ENCODE measurements around the gene UBE3A.
"Not testable (repeated sequence)": the region's sequence is repeated elsewhere in the genome, so short reads cannot be mapped to it uniquely, and the experiment has no call there.

Gene UBE3A

GRCh38 chr15:25454771-25455170 is 15.9 kb upstream of the UBE3A start:
- no peak overlapping the region for H2AFZ ChIP-seq (ENCODE audit: low read length)
- H3K79me2 ChIP-seq (ENCODE audit: insufficient read depth, low read length) = no peaks in the 10 kb centered on the region

GRCh38 chr15:25453246-25453645 is 14.4 kb upstream of the UBE3A start:
- not testable (repeated sequence) for H3K27me3 ChIP-seq (ENCODE audit: insufficient read depth, low read length, poor library complexity, severe bottlenecking); H3F3A ChIP-seq (ENCODE audit: low read depth)

More at GRCh38 chr15:25454771-25455170, 15.9 kb upstream of the UBE3A start:
- TF ChIP-seq EZH2phosphoT487 (IDR thresholded peaks at IDR 0.05; ENCODE audit: borderline replicate concordance) = no peak
- H4K20me1 ChIP-seq (ENCODE audit: insufficient read depth, low read length, poor library complexity, severe bottlenecking) = no peaks in the 10 kb centered on the region
- H3K27me3 ChIP-seq (ENCODE audit: insufficient read depth, low read length, poor library complexity, severe bottlenecking) = no peaks in the 10 kb centered on the region
- no peaks in the 10 kb centered on the region for H3F3A ChIP-seq (ENCODE audit: low read depth)
- H3K36me3 ChIP-seq (ENCODE audit: insufficient read depth, low read length) = no peaks in the 10 kb centered on the region
- no peak overlapping the region for H3K4me2 ChIP-seq (ENCODE audit: low read depth, low read length, poor library complexity, severe bottlenecking)
- H3K9me3 ChIP-seq (ENCODE audit: insufficient read depth, low read depth, low read length) = peaks cover 7% of the 10 kb centered on the region; the same call in 1 of the 2 replicates
- H3K9ac ChIP-seq (ENCODE audit: low read depth, low read length, poor library complexity, severe bottlenecking) = no peak overlapping the region
- no peaks in the 10 kb centered on the region for H3K9me2 ChIP-seq (replicated peaks; ENCODE audit: low read depth, low read length)
- no peak overlapping the region for H3K4me3 ChIP-seq (ENCODE audit: low read length, poor library complexity, severe bottlenecking)
- H3K4me1 ChIP-seq (ENCODE audit: insufficient read depth, low read length, poor library complexity, severe bottlenecking) = no peaks in the 10 kb centered on the region

GRCh38 chr15:25451501-25451900 is 12.7 kb upstream of the UBE3A start:
- H3K36me3 ChIP-seq (ENCODE audit: insufficient read depth, low read length) = no peaks in the 10 kb centered on the region
- H3K4me1 ChIP-seq (ENCODE audit: insufficient read depth, low read length, poor library complexity, severe bottlenecking) = no peaks in the 10 kb centered on the region
- no peaks in the 10 kb centered on the region for H3F3A ChIP-seq (ENCODE audit: low read depth)
- H2AFZ ChIP-seq (ENCODE audit: low read length) = no peak overlapping the region
- TF ChIP-seq EZH2phosphoT487 (IDR thresholded peaks at IDR 0.05; ENCODE audit: borderline replicate concordance) (no peak), CTCF (conservative IDR thresholded peaks at IDR 0.05; ENCODE audit: low read length) (no peak)
- H3K4me2 ChIP-seq (ENCODE audit: low read depth, low read length, poor library complexity, severe bottlenecking) = no peak overlapping the region
- no peaks in the 10 kb centered on the region for H4K20me1 ChIP-seq (ENCODE audit: insufficient read depth, low read length, poor library complexity, severe bottlenecking)
- H3K9me3 ChIP-seq (ENCODE audit: insufficient read depth, low read depth, low read length) = peaks cover 7% of the 10 kb centered on the region; the same call in 1 of the 2 replicates
- H3K9me2 ChIP-seq (replicated peaks; ENCODE audit: low read depth, low read length) = no peaks in the 10 kb centered on the region
- no peaks in the 10 kb centered on the region for H3K79me2 ChIP-seq (ENCODE audit: insufficient read depth, low read length)
- no peak overlapping the region for H3K4me3 ChIP-seq (ENCODE audit: low read length, poor library complexity, severe bottlenecking)
- H3K27me3 ChIP-seq (ENCODE audit: insufficient read depth, low read length, poor library complexity, severe bottlenecking) = no peaks in the 10 kb centered on the region
- no peak overlapping the region for H3K9ac ChIP-seq (ENCODE audit: low read depth, low read length, poor library complexity, severe bottlenecking)

More at GRCh38 chr15:25453246-25453645, 14.4 kb upstream of the UBE3A start:
- not testable (repeated sequence) for H3K9me2 ChIP-seq (replicated peaks; ENCODE audit: low read depth, low read length); H2AFZ ChIP-seq (ENCODE audit: low read length); H3K9ac ChIP-seq (ENCODE audit: low read depth, low read length, poor library complexity, severe bottlenecking); H3K4me2 ChIP-seq (ENCODE audit: low read depth, low read length, poor library complexity, severe bottlenecking); H3K79me2 ChIP-seq (ENCODE audit: insufficient read depth, low read length); H3K4me3 ChIP-seq (ENCODE audit: low read length, poor library complexity, severe bottlenecking); H3K36me3 ChIP-seq (ENCODE audit: insufficient read depth, low read length); H3K4me1 ChIP-seq (ENCODE audit: insufficient read depth, low read length, poor library complexity, severe bottlenecking); H3K9me3 ChIP-seq (ENCODE audit: insufficient read depth, low read depth, low read length); H4K20me1 ChIP-seq (ENCODE audit: insufficient read depth, low read length, poor library complexity, severe bottlenecking)

GRCh38 chr15:25450163-25450562 is 11.3 kb upstream of the UBE3A start:
- Histone ChIP-seq H3K9ac (ENCODE audit: low read depth, low read length, poor library complexity, severe bottlenecking) (no peak overlapping the region), H4K20me1 (ENCODE audit: insufficient read depth, low read length, poor library complexity, severe bottlenecking) (no peaks in the 10 kb centered on the region), H3K79me2 (ENCODE audit: insufficient read depth, low read length) (no peaks in the 10 kb centered on the region), H3F3A (ENCODE audit: low read depth) (no peaks in the 10 kb centered on the region), H3K4me2 (ENCODE audit: low read depth, low read length, poor library complexity, severe bottlenecking) (no peak overlapping the region), H3K4me1 (ENCODE audit: insufficient read depth, low read length, poor library complexity, severe bottlenecking) (no peaks in the 10 kb centered on the region), H3K27me3 (ENCODE audit: insufficient read depth, low read length, poor library complexity, severe bottlenecking) (no peaks in the 10 kb centered on the region), H3K9me3 (ENCODE audit: insufficient read depth, low read depth, low read length) (peaks cover 7% of the 10 kb centered on the region; the same call in 1 of the 2 replicates), H3K4me3 (ENCODE audit: low read length, poor library complexity, severe bottlenecking) (no peak overlapping the region), H3K9me2 (replicated peaks; ENCODE audit: low read depth, low read length) (no peaks in the 10 kb centered on the region), H3K36me3 (ENCODE audit: insufficient read depth, low read length) (no peaks in the 10 kb centered on the region), H2AFZ (ENCODE audit: low read length) (no peak overlapping the region)
- TF ChIP-seq EZH2phosphoT487 (IDR thresholded peaks at IDR 0.05; ENCODE audit: borderline replicate concordance) (no peak), CTCF (conservative IDR thresholded peaks at IDR 0.05; ENCODE audit: low read length) (no peak)

Data from Loucy (cell line).